ENCODE results near the gene TMEM222.

TMEM222 gene

GRCh38 chr1:27360159-27361043 is 38.4 kb downstream of the TMEM222 start:
- no peak for ATAC-seq

GRCh38 chr1:27361044-27361402 is 39.1 kb downstream of the TMEM222 start:
- ATAC-seq, result no peak

- no peak for ATAC-seq
These were observed 39.6 kb downstream of the TMEM222 start for GRCh38 chr1:27361553-27361952.

GRCh38 chr1:27363766-27364695 is 42.1 kb downstream of the TMEM222 start:
- no peak for ATAC-seq

GRCh38 chr1:27364696-27365371 is 42.9 kb downstream of the TMEM222 start:
- ATAC-seq, result peak; percentile 55 to 59

GRCh38 chr1:27365372-27366112 is 43.6 kb downstream of the TMEM222 start:
- peak; percentile 62 to 65 for ATAC-seq

GRCh38 chr1:27366113-27366410 is 44.1 kb downstream of the TMEM222 start:
- ATAC-seq, result peak; percentile 64 to 66

- peak; percentile 18 to 44 for ATAC-seq
These were observed 44.6 kb downstream of the TMEM222 start, which contains the start of gene MAP3K6 for GRCh38 chr1:27366411-27367159. TSS of gene MAP3K6 (minus strand) at chr1:27366961. CDS start at chr1:27366597, 364 bp downstream.

GRCh38 chr1:27367160-27367650 is 45.2 kb downstream of the TMEM222 start:
- no peak for ATAC-seq

GRCh38 chr1:27368869-27369582 is 47.1 kb downstream of the TMEM222 start:
- no peak for ATAC-seq

GRCh38 chr1:27372022-27372807 is 50.3 kb downstream of the TMEM222 start:
- no peak for ATAC-seq

- ATAC-seq, result no peak
These were observed 51.1 kb downstream of the TMEM222 start for GRCh38 chr1:27372808-27373690.

- ATAC-seq, result no peak
These were observed 52.6 kb downstream of the TMEM222 start, which contains the start of gene FCN3 for GRCh38 chr1:27374362-27375086. TSS of gene FCN3 (minus strand) at chr1:27374824. CDS start at chr1:27374818, 6 bp downstream.

GRCh38 chr1:27377760-27378495 is 56.0 kb downstream of the TMEM222 start:
- ATAC-seq, result no peak

- ATAC-seq, result no peak
These were observed 57.7 kb downstream of the TMEM222 start for GRCh38 chr1:27379564-27380122.

GRCh38 chr1:27380224-27380623 is 58.3 kb downstream of the TMEM222 start:
- no peak for ATAC-seq
